BLaER1 treated with 17β-estradiol and CSF1 and Interleukin-3, amounts not matched to agents 10 nM and 100 nM (cell line): ENCODE results near the gene MYBPC1.

Source experiments
- H3K27ac ChIP-seq, 11 experiments: shearing (Covaris generic); formaldehyde crosslinking; 2 replicates each; pipeline ENCODE4 v1.8.1; 2022
- H3K27me3 ChIP-seq, 11 experiments: shearing (Covaris generic); formaldehyde crosslinking; 2 replicates each; pipeline ENCODE4 v1.8.1; 2022
- H3K36me3 ChIP-seq, 11 experiments: shearing (Covaris generic); formaldehyde crosslinking; 2 replicates each; pipeline ENCODE4 v1.8.1; 2022
- H3K4me1 ChIP-seq, 10 experiments: shearing (Covaris generic); formaldehyde crosslinking; 2 replicates each; pipeline ENCODE4 v1.8.1; 2022
- H3K4me2 ChIP-seq, 11 experiments: shearing (Covaris generic); formaldehyde crosslinking; 2 replicates each; pipeline ENCODE4 v1.8.1; 2022
- H3K4me3 ChIP-seq, 10 experiments: shearing (Covaris generic); formaldehyde crosslinking; 2 replicates each; pipeline ENCODE4 v1.8.1; 2022
- H3K9ac ChIP-seq, 11 experiments: shearing (Covaris generic); formaldehyde crosslinking; 2 replicates each; pipeline ENCODE4 v1.8.1; 2022
- H3K9me3 ChIP-seq, 11 experiments: shearing (Covaris generic); formaldehyde crosslinking; replicated peaks in 1 of 11; 2 replicates each; pipeline ENCODE4 v1.8.1; 2022
- H4K20me1 ChIP-seq, 11 experiments: shearing (Covaris generic); formaldehyde crosslinking; 2 replicates each; pipeline ENCODE4 v1.8.1; 2022
- Cebpa-rat ChIP-seq, 11 experiments: shearing (Covaris generic); IDR thresholded peaks; 2 replicates each; pipeline ENCODE4 v1.8.1; 2022

The MYBPC1 gene

DNA sequence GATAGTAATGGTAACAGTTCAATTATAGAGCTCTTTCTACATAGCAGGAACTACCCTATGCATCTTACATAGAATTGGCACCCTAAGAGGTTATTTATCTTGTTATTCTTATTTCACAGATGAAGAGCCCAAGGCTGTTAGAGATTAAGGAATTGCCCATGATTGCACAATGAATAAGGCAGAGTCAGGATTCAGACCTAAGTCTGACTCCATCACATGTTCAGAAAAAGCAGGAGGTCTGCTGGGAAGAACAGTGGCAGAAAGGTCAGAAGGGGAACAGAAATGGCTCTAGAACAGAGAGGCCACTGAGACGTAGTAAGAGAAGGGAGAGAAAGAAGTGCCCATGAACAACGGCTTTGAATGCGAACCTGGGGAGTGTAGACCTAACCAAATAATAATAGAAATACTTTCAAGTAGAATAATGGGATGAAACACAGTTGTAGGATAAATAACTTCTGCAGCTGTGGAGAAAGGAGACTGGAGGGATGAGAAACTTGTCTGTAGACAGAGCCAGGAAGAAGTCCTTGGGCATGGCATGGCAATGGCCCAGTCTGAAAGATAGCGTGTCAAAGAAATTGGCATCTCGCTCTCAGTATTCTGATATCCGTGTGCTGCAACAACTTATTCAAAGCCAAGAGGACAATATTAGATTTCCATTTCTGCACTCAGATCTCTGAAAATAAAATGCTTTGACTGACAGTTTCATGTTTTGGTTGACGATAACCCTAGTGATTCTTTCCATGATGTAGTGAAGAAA is 17.6 kb downstream of the MYBPC1 start:
- H3K36me3 ChIP-seq: no peaks in the 10 kb centered on the region
- no peak overlapping the region for H3K27ac ChIP-seq
- no peak for TF ChIP-seq Cebpa-rat (IDR thresholded peaks at IDR 0.05)

GRCh38 chr12:101616027-101616494 is 21.3 kb downstream of the MYBPC1 start:
- Histone ChIP-seq H3K4me1 (peaks cover 0 to 37% (median 12%) of the 10 kb centered on the region in 10 experiments; a peak in 13 of 20 replicates), H3K4me2 (peak overlapping the region in 8 of 11 experiments; percentile 14 to 56 (median 42); a peak in 15 of 22 replicates), H3K27ac (peak overlapping the region in 10 of 11 experiments; percentile 25 to 70 (median 57); a peak in 15 of 22 replicates), H3K4me3 (no peak overlapping the region), H3K9me3 (no peaks in the 10 kb centered on the region), H3K36me3 (no peaks in the 10 kb centered on the region), H3K9ac (peak overlapping the region in 2 of 11 experiments; percentile 44 to 53; a peak in 3 of 22 replicates), H3K27me3 (no peaks in the 10 kb centered on the region), H4K20me1 (no peaks in the 10 kb centered on the region)
- TF ChIP-seq Cebpa-rat (IDR thresholded peaks at IDR 0.05): peak in 5 of 11 experiments; percentile 26 to 87 (median 62); a peak in 9 of 22 replicates

More for the DNA sequence above, 17.6 kb downstream of the MYBPC1 start:
- no peak overlapping the region for H3K4me3 ChIP-seq
- no peaks in the 10 kb centered on the region for H3K9me3 ChIP-seq
- no peaks in the 10 kb centered on the region for H3K27me3 ChIP-seq
- H3K4me2 ChIP-seq: no peak overlapping the region
- no peak overlapping the region for H3K9ac ChIP-seq
- no peaks in the 10 kb centered on the region for H4K20me1 ChIP-seq
- H3K4me1 ChIP-seq: peaks cover 0 to 24% (median 10%) of the 10 kb centered on the region in 10 experiments; a peak in 12 of 20 replicates

GRCh38 chr12:101619026-101619786 is 24.4 kb downstream of the MYBPC1 start:
- Histone ChIP-seq H3K27ac (no peak overlapping the region), H3K4me1 (peaks cover 0 to 43% (median 14%) of the 10 kb centered on the region in 10 experiments; a peak in 15 of 20 replicates)

GRCh38 chr12:101619858-101620761 is 25.3 kb downstream of the MYBPC1 start:
- no peaks in the 10 kb centered on the region for H3K27me3 ChIP-seq
- no peak overlapping the region for H3K9ac ChIP-seq
- H3K4me1 ChIP-seq: peaks cover 0 to 37% (median 14%) of the 10 kb centered on the region in 10 experiments; a peak in 15 of 20 replicates
- peak overlapping the region in 5 of 11 experiments; percentile 19 to 43 (median 36); a peak in 9 of 22 replicates for H3K4me2 ChIP-seq
- H3K4me3 ChIP-seq: no peak overlapping the region
- no peaks in the 10 kb centered on the region for H3K9me3 ChIP-seq
- no peak for TF ChIP-seq Cebpa-rat (IDR thresholded peaks at IDR 0.05)
- no peaks in the 10 kb centered on the region for H3K36me3 ChIP-seq
- H4K20me1 ChIP-seq: no peaks in the 10 kb centered on the region
- H3K27ac ChIP-seq: peak overlapping the region in 2 of 11 experiments; percentile 4 to 26; a peak in 2 of 22 replicates

More at GRCh38 chr12:101619026-101619786, 24.4 kb downstream of the MYBPC1 start:
- no peak overlapping the region for H3K4me3 ChIP-seq
- H3K4me2 ChIP-seq: no peak overlapping the region
- no peaks in the 10 kb centered on the region for H3K9me3 ChIP-seq
- no peaks in the 10 kb centered on the region for H3K36me3 ChIP-seq
- H3K9ac ChIP-seq: no peak overlapping the region
- H3K27me3 ChIP-seq: no peaks in the 10 kb centered on the region
- no peak for TF ChIP-seq Cebpa-rat (IDR thresholded peaks at IDR 0.05)
- H4K20me1 ChIP-seq: no peaks in the 10 kb centered on the region

DNA sequence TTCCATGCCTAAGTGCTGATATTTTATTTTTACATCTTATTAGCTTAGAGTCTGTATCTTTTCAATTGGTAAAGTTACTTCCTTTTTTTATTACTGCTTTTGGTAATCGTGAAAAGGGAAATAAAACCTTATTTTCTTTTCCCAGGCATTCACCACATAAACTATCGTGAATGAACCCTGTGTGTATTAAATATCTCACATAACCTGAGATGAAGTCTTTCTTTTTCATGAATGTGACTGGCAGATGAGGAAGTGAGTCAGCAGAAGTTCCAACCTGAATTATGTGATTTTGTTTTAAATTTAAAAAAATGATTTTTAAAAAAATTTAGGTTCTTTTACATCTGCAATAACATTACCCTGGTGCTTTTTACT is 26.0 kb downstream of the MYBPC1 start:
- Histone ChIP-seq H3K4me3 (no peak overlapping the region), H3K4me2 (peak overlapping the region in 5 of 11 experiments; percentile 19 to 43 (median 36); a peak in 8 of 22 replicates), H3K9me3 (no peaks in the 10 kb centered on the region), H3K27ac (peak overlapping the region in 2 of 11 experiments; percentile 4 to 26; a peak in 2 of 22 replicates), H3K27me3 (no peaks in the 10 kb centered on the region), H3K36me3 (no peaks in the 10 kb centered on the region), H3K4me1 (peaks cover 0 to 33% (median 13%) of the 10 kb centered on the region in 10 experiments; a peak in 15 of 20 replicates), H3K9ac (no peak overlapping the region), H4K20me1 (no peaks in the 10 kb centered on the region)
- no peak for TF ChIP-seq Cebpa-rat (IDR thresholded peaks at IDR 0.05)

DNA sequence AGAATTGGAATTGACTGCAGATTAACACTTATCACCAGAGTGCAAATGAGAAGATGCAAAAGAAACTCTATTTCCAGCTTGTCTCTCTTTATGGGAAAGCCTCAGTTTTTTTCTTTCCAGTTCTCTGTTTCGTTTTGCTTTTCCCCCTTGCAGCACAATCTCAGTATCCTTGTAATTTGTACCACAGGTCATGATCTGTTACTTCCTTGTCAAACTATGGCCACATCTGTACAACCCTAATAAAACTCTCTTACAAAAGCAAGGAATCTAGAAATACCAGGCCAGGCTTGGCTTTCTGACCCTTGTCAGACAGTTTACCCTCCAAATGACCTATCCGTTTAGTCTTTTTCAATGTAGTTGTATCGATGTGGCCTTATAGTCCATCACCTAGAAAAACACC is 33.9 kb downstream of the MYBPC1 start:
- Histone ChIP-seq H3K36me3 (no peaks in the 10 kb centered on the region), H3K27me3 (no peaks in the 10 kb centered on the region), H3K4me1 (peaks cover 5 to 11% (median 9%) of the 10 kb centered on the region in 10 experiments; a peak in 19 of 20 replicates), H3K4me3 (no peak overlapping the region), H3K4me2 (no peak overlapping the region), H3K9ac (no peak overlapping the region), H3K27ac (no peak overlapping the region), H4K20me1 (no peaks in the 10 kb centered on the region), H3K9me3 (peaks cover 0 to 9% (median 0%) of the 10 kb centered on the region in 11 experiments; a peak in 3 of 22 replicates)
- no peak for TF ChIP-seq Cebpa-rat (IDR thresholded peaks at IDR 0.05)

GRCh38 chr12:101634724-101635123 is 40.0 kb downstream of the MYBPC1 start:
- H3K4me3 ChIP-seq: peak overlapping the region in 4 of 10 experiments; percentile 3 to 37 (median 26); a peak in 3 of 20 replicates
- H3K27me3 ChIP-seq: 0 out of 22 replicates have a peak, but pooled peaks cover 0 to 2% (median 0%) of the 10 kb centered on the region in 11 experiments
- H3K4me1 ChIP-seq: peaks cover 32 to 44% (median 39%) of the 10 kb centered on the region in 10 experiments
- H3K27ac ChIP-seq: peak overlapping the region in 8 of 11 experiments; percentile 1 to 59 (median 28); a peak in 10 of 22 replicates
- H3K4me2 ChIP-seq: peak overlapping the region; percentile 69 to 87 (median 80)
- TF ChIP-seq Cebpa-rat (IDR thresholded peaks at IDR 0.05): no peak
- peaks cover 0 to 11% (median 0%) of the 10 kb centered on the region in 11 experiments; a peak in 3 of 22 replicates for H3K9me3 ChIP-seq
- no peaks in the 10 kb centered on the region for H3K36me3 ChIP-seq
- no peaks in the 10 kb centered on the region for H4K20me1 ChIP-seq
- H3K9ac ChIP-seq: peak overlapping the region in 1 of 11 experiments; percentile 11; a peak in 1 of 22 replicates

- peak overlapping the region in 3 of 11 experiments; percentile 2 to 34 (median 22); a peak in 4 of 22 replicates for H3K4me2 ChIP-seq
- H3K9ac ChIP-seq: no peak overlapping the region
- H3K27ac ChIP-seq: no peak overlapping the region
- no peak overlapping the region for H3K4me3 ChIP-seq
- H3K4me1 ChIP-seq: peaks cover 32 to 43% (median 38%) of the 10 kb centered on the region in 10 experiments
- no peaks in the 10 kb centered on the region for H3K36me3 ChIP-seq
- peaks cover 0 to 14% (median 0%) of the 10 kb centered on the region in 11 experiments; a peak in 6 of 22 replicates for H3K9me3 ChIP-seq
- no peaks in the 10 kb centered on the region for H4K20me1 ChIP-seq
- no peak for TF ChIP-seq Cebpa-rat (IDR thresholded peaks at IDR 0.05)
- 0 out of 22 replicates have a peak, but pooled peaks cover 0 to 2% (median 0%) of the 10 kb centered on the region in 11 experiments for H3K27me3 ChIP-seq
Observed at GRCh38 chr12:101637936-101638335, 43.2 kb downstream of the MYBPC1 start.
